HG03097 (cell line): ENCODE data around the gene LIN37.

Source experiments
- ATAC-seq: cut with Tn5 transposase; IDR thresholded peaks from one replicate; pipeline ENCODE4 v1.9.1; 2021; ENCODE audit not compliant: unreplicated experiment, low FRiP score

Gene LIN37

GRCh38 chr19:35734273-35734672 is 14.1 kb upstream of the LIN37 start:
- no peak for ATAC-seq

- no peak for ATAC-seq
These were observed 13.5 kb upstream of the LIN37 start for GRCh38 chr19:35734889-35735288.

- no peak for ATAC-seq
These were observed 11.2 kb upstream of the LIN37 start for GRCh38 chr19:35736913-35737886.

GRCh38 chr19:35738021-35738886 is 10.1 kb upstream of the LIN37 start:
- no peak for ATAC-seq

GRCh38 chr19:35738887-35739229 is 9.5 kb upstream of the LIN37 start:
- no peak for ATAC-seq

GRCh38 chr19:35739275-35740107 is 8.9 kb upstream of the LIN37 start:
- no peak for ATAC-seq

- no peak for ATAC-seq
These were observed 8.3 kb upstream of the LIN37 start for GRCh38 chr19:35740108-35740422.

- ATAC-seq, result peak; percentile 53
These were observed 7.8 kb upstream of the LIN37 start for GRCh38 chr19:35740423-35741202.

GRCh38 chr19:35741203-35741515 is 7.2 kb upstream of the LIN37 start:
- no peak for ATAC-seq

- ATAC-seq, result no peak
These were observed 6.2 kb upstream of the LIN37 start, which contains the start of gene IGFLR1 for GRCh38 chr19:35742121-35742724. Gene IGFLR1, minus strand, starts transcription at chr19:35742452. Its CDS starts 1,272 bp downstream, at chr19:35741180.

GRCh38 chr19:35743640-35744429 is 4.5 kb upstream of the LIN37 start:
- ATAC-seq, result no peak

- ATAC-seq, result peak; percentile 24
These were observed 3.7 kb upstream of the LIN37 start for GRCh38 chr19:35744430-35745327.

- ATAC-seq, result peak; percentile 37
These were observed 2.9 kb upstream of the LIN37 start, which contains the start of the genes PSENEN and U2AF1L4 for GRCh38 chr19:35745328-35746086. Gene PSENEN, plus strand, starts transcription at chr19:35745651. Its CDS starts 280 bp downstream, at chr19:35745931. Gene U2AF1L4, minus strand, starts transcription at chr19:35745418. Its CDS starts 27 bp downstream, at chr19:35745391.

- ATAC-seq, result no peak
These were observed 2.3 kb upstream of the LIN37 start for GRCh38 chr19:35746087-35746462.

GRCh38 chr19:35746531-35746930 is 1.8 kb upstream of the LIN37 start:
- ATAC-seq, result no peak

GRCh38 chr19:35750167-35750566 is 1.8 kb downstream of the LIN37 start:
- ATAC-seq, result no peak
